Activated CD8-positive, alpha-beta T cell treated with anti-CD3 and anti-CD28 coated beads, Interleukin-2, amount 10 ng/mL, durations not matched to agents 7 days and 5 days (primary cell): ENCODE data around the gene HMOX1. TPM values are rescaled to one million over a fixed set of nuclear protein-coding genes. Genes with fewer than 3 reads are reported as not detected.
A peak's percentile ranks its signal among the peaks of the same experiment; 100 is the strongest.

Source experiments
- ATAC-seq: fragments of 150-1000 bp; cut with Tn5 transposase; one replicate; pipeline ENCODE4 v1.10.0; 2021; ENCODE audit warnings: moderate library complexity
- CTCF ChIA-PET: fragments of 350-600 bp; sonication (Branson Sonifier 250); formaldehyde crosslinking; loops from one replicate; lab custom pipeline; 2021; ENCODE audit warnings: antibody characterized with exemption; lab: Charles Lee
- POLR2A ChIA-PET: fragments of 350-600 bp; sonication (Branson Sonifier 250); formaldehyde crosslinking; loops from one replicate; lab custom pipeline; 2021; ENCODE audit warnings: antibody characterized with exemption; lab: Charles Lee
- DNase-seq: peaks from one replicate; pipeline ENCODE4 v3.0.0-alpha.2; 2020
- H3K27ac Mint-ChIP-seq: one replicate; pipeline ENCODE4 v1.8.0; 2021; ENCODE audit warnings: mild to moderate bottlenecking, mixed read lengths
- H3K27me3 Mint-ChIP-seq: one replicate; pipeline ENCODE4 v1.8.0; 2021; ENCODE audit warnings: low read depth, mixed read lengths
- H3K36me3 Mint-ChIP-seq: one replicate; pipeline ENCODE4 v1.8.0; 2021; ENCODE audit warnings: low read depth, mixed read lengths
- H3K4me1 Mint-ChIP-seq: one replicate; pipeline ENCODE4 v1.8.0; 2021; ENCODE audit warnings: low read depth, mixed read lengths
- H3K4me3 Mint-ChIP-seq: one replicate; pipeline ENCODE4 v1.8.0; 2021; ENCODE audit warnings: mild to moderate bottlenecking, mixed read lengths
- H3K9me3 Mint-ChIP-seq: one replicate; pipeline ENCODE4 v1.8.0; 2022; ENCODE audit warnings: mixed read lengths; ENCODE audit not compliant: insufficient read depth
- total RNA-seq, 2 experiments: library from RNA; stranded (reverse); gene quantifications; one replicate each; pipeline ENCODE4 v1.2.3, GENCODE V29; 2021

The HMOX1 gene
- total RNA-seq, 2 experiments from 2014 or later = 0.34 to 0.68 TPM

- Mint-ChIP-seq H3K9me3 (no peaks in the 10 kb centered on the region), H3K4me3 (no peak overlapping the region), H3K4me1 (peaks cover 35% of the 10 kb centered on the region), H3K27ac (peak overlapping the region; percentile 79), H3K27me3 (no peaks in the 10 kb centered on the region), H3K36me3 (peaks cover 80% of the 10 kb centered on the region)
- DNase-seq (no peak), ATAC-seq (no peak)
- POLR2A ChIA-PET = interaction anchor here (0.9 to 3.3 kb wide), 4 partner anchors 9 to 12 kb away, joined by 3 to 12 read pairs (median 6); no protein-coding TSS in a partner anchor
- CTCF ChIA-PET = no interaction called here
These were observed 30.2 kb downstream of the HMOX1 start for GRCh38 chr22:35411102-35411501.

DNA sequence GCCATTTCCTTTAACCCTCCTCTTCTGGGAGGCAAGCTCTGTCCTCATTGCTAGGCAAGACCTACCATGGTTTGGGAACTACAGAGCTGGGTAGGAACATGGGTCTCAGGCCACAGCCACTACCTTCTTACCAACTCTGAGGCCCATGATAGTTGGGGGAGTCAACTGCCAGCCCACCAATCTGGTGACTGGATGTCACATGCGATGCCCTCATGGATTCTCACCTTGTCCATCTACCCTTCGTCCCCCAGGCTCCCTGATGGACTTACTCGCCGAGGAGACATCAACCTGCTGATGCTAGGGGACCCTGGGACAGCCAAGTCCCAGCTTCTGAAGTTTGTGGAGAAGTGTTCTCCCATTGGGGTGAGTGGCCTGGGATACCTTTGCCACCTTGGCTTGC lies 32.7 kb downstream of the HMOX1 start:
- ATAC-seq = no peak
- DNase-seq = no peak
- no peak overlapping the region for H3K27ac Mint-ChIP-seq
- H3K4me3 Mint-ChIP-seq = no peak overlapping the region
- H3K36me3 Mint-ChIP-seq = peaks cover 72% of the 10 kb centered on the region
- H3K27me3 Mint-ChIP-seq = no peaks in the 10 kb centered on the region
- POLR2A ChIA-PET = interaction anchor here (0.9 to 1.5 kb wide), 2 partner anchors 9 to 11 kb away, joined by 3 to 4 read pairs; no protein-coding TSS in a partner anchor
- CTCF ChIA-PET = interaction anchor here (1.1 to 1.7 kb wide), 2 partner anchors 17 to 62 kb away, joined by 3 to 5 read pairs; no protein-coding TSS in a partner anchor
- H3K9me3 Mint-ChIP-seq = no peaks in the 10 kb centered on the region
- H3K4me1 Mint-ChIP-seq = peaks cover 12% of the 10 kb centered on the region

GRCh38 chr22:35417606-35418005 lies 36.7 kb downstream of the HMOX1 start:
- Mint-ChIP-seq H3K36me3 (peaks cover 67% of the 10 kb centered on the region), H3K9me3 (no peaks in the 10 kb centered on the region), H3K4me3 (no peak overlapping the region), H3K27me3 (no peaks in the 10 kb centered on the region), H3K27ac (peak overlapping the region; percentile 3), H3K4me1 (no peaks in the 10 kb centered on the region)
- no peak for DNase-seq
- ChIA-PET POLR2A (interaction anchor here (0.9 to 1.2 kb wide), 2 partner anchors 9 to 11 kb away, joined by 4 to 5 read pairs; no protein-coding TSS in a partner anchor), CTCF (interaction anchor here (0.7 to 1.4 kb wide), 2 partner anchors 13 to 73 kb away, joined by 3 read pairs; no protein-coding TSS in a partner anchor)
- ATAC-seq = no peak

DNA sequence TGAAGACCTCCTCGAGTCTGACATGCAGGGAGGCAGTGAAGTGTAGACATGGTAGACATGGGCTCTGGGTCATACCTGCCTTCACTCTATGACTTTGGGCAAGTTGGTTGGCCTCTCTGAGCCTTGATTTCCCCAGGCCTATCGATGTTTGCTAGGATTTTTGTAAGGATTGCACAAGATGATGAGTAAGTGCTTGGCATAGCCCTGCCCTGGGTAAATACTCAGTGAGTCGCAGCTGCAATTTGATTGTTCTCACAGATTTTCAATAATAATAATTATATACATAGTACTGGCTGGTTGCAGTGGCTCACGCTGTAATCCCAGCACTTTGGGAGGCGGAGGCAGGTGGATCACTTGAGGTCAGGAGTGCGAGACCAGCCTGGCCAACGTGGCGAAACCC lies 37.2 kb downstream of the HMOX1 start:
- CTCF ChIA-PET = interaction anchor here (1.4 kb wide), 1 partner anchor 12 kb away, joined by 3 read pairs; no protein-coding TSS in a partner anchor
- Mint-ChIP-seq H3K9me3 (no peaks in the 10 kb centered on the region), H3K27ac (no peak overlapping the region), H3K4me3 (no peak overlapping the region), H3K27me3 (no peaks in the 10 kb centered on the region), H3K36me3 (peaks cover 72% of the 10 kb centered on the region), H3K4me1 (no peaks in the 10 kb centered on the region)
- DNase-seq (no peak), ATAC-seq (no peak)
- POLR2A ChIA-PET = interaction anchor here (1.2 kb wide), 1 partner anchor 9 kb away, joined by 4 read pairs; no protein-coding TSS in a partner anchor

DNA sequence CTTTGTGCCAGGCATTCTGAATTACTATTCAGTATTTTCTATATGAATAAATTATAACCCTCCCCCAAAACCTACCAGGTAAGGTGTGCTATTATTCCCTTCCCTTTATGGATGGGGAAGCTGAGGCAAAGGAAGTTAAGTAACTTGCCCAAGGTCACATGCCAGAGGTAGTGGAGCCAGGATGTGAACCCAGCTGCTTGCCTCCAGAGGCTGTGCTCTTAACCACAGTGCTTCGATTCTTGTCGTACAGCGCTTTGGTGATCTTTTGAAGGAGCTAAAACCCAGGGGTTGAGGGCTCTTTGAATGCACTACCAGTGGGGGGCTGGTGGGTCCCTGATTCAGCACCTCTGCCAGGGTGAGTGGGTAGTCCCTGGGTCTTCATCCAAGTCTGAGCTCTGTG lies 37.8 kb downstream of the HMOX1 start:
- Mint-ChIP-seq H3K4me1 (no peaks in the 10 kb centered on the region), H3K9me3 (no peaks in the 10 kb centered on the region), H3K36me3 (peaks cover 72% of the 10 kb centered on the region), H3K4me3 (no peak overlapping the region), H3K27ac (no peak overlapping the region), H3K27me3 (no peaks in the 10 kb centered on the region)
- no peak for ATAC-seq
- ChIA-PET CTCF (interaction anchor here (0.8 kb wide), 1 partner anchor 13 kb away, joined by 3 read pairs; no protein-coding TSS in a partner anchor), POLR2A (interaction anchor here (0.6 kb wide), 1 partner anchor 132 kb away, joined by 3 read pairs; no protein-coding TSS in a partner anchor)
- DNase-seq = no peak

DNA sequence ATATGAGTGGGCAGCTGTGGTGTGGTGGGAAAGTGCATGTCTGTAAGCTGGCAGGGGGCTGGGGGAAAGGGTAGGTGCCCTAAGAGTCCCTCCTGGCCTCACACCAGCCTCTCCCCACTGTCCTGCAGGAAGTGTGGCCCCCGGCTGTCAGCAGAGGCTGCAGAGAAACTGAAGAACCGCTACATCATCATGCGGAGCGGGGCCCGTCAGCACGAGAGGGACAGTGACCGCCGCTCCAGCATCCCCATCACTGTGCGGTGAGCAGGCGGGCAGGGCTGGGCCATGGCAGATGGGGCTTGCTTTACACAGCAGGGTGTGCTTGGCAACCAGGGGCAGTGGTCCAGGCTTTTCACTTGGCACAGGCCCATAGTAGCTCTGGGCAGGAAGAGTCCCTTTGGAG lies 38.9 kb downstream of the HMOX1 start:
- CTCF ChIA-PET = interaction anchor here (1.0 kb wide), 1 partner anchor 10 kb away, joined by 4 read pairs; no protein-coding TSS in a partner anchor

DNA sequence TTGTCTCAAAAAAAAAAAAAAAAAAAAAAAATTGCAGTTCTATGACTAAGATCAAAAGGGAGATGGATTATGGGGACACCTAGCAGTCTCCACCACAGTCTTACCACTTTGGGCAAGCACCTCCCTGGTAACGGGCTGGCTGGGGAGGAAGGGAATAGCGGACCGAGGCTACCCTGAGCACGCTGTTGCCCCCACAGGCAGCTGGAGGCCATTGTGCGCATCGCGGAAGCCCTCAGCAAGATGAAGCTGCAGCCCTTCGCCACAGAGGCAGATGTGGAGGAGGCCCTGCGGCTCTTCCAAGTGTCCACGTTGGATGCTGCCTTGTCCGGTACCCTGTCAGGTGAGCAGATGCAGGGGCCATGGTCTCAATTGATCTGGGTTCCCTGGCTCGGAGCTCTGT lies 40.2 kb downstream of the HMOX1 start:
- H3K4me3 Mint-ChIP-seq = no peak overlapping the region
- DNase-seq (no peak), ATAC-seq (no peak)
- H3K36me3 Mint-ChIP-seq = peaks cover 70% of the 10 kb centered on the region
- H3K27ac Mint-ChIP-seq = no peak overlapping the region
- H3K9me3 Mint-ChIP-seq = no peaks in the 10 kb centered on the region
- H3K27me3 Mint-ChIP-seq = no peaks in the 10 kb centered on the region
- no peaks in the 10 kb centered on the region for H3K4me1 Mint-ChIP-seq
- ChIA-PET POLR2A (no interaction called here), CTCF (interaction anchor here (1.1 to 1.3 kb wide), 2 partner anchors 17 to 162 kb away, joined by 3 read pairs; no protein-coding TSS in a partner anchor)

More for the DNA sequence above, 38.9 kb downstream of the HMOX1 start:
- no peaks in the 10 kb centered on the region for H3K4me1 Mint-ChIP-seq
- H3K9me3 Mint-ChIP-seq = no peaks in the 10 kb centered on the region
- peak overlapping the region; percentile 39 for H3K27ac Mint-ChIP-seq
- H3K27me3 Mint-ChIP-seq = no peaks in the 10 kb centered on the region
- ATAC-seq (no peak), DNase-seq (no peak)
- POLR2A ChIA-PET = interaction anchor here (0.9 to 1.1 kb wide), 2 partner anchors 8 to 10 kb away, joined by 3 to 4 read pairs; no protein-coding TSS in a partner anchor
- no peak overlapping the region for H3K4me3 Mint-ChIP-seq
- H3K36me3 Mint-ChIP-seq = peaks cover 73% of the 10 kb centered on the region

GRCh38 chr22:35422145-35422544 lies 41.2 kb downstream of the HMOX1 start:
- H3K36me3 Mint-ChIP-seq = peaks cover 67% of the 10 kb centered on the region
- no peaks in the 10 kb centered on the region for H3K27me3 Mint-ChIP-seq
- H3K27ac Mint-ChIP-seq = no peak overlapping the region
- ChIA-PET POLR2A (interaction anchor here (0.8 kb wide), 1 partner anchor 8 kb away, joined by 3 read pairs; no protein-coding TSS in a partner anchor), CTCF (no interaction called here)
- no peak overlapping the region for H3K4me3 Mint-ChIP-seq
- no peak for ATAC-seq
- H3K4me1 Mint-ChIP-seq = no peaks in the 10 kb centered on the region
- DNase-seq = no peak
- no peaks in the 10 kb centered on the region for H3K9me3 Mint-ChIP-seq

DNA sequence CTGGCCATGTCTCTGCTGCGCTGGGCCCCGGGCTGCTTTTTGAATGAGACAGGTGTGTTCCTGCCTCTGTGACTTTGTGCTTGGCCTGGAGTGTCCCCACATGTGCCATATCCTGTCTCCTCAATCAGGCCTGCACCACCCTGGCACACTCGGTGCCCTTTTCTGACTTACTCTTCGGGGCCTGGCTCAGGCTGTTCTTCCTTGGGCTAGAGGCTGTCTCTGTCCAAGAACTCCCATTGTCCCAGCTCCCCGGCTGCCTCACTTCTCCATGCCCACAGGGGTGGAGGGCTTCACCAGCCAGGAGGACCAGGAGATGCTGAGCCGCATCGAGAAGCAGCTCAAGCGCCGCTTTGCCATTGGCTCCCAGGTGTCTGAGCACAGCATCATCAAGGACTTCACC lies 42.0 kb downstream of the HMOX1 start:
- H3K9me3 Mint-ChIP-seq = no peaks in the 10 kb centered on the region
- no peaks in the 10 kb centered on the region for H3K27me3 Mint-ChIP-seq
- CTCF ChIA-PET = no interaction called here
- H3K4me1 Mint-ChIP-seq = no peaks in the 10 kb centered on the region
- peaks cover 62% of the 10 kb centered on the region for H3K36me3 Mint-ChIP-seq
- H3K4me3 Mint-ChIP-seq = no peak overlapping the region
- DNase-seq (no peak), ATAC-seq (no peak)
- no peak overlapping the region for H3K27ac Mint-ChIP-seq
- POLR2A ChIA-PET = interaction anchor here (1.3 kb wide), 1 partner anchor 20 kb away, joined by 3 read pairs; no protein-coding TSS in a partner anchor

- ATAC-seq = no peak
- H3K27me3 Mint-ChIP-seq = no peaks in the 10 kb centered on the region
- no peak overlapping the region for H3K4me3 Mint-ChIP-seq
- no peaks in the 10 kb centered on the region for H3K9me3 Mint-ChIP-seq
- DNase-seq = no peak
- ChIA-PET CTCF (no interaction called here), POLR2A (no interaction called here)
- peaks cover 63% of the 10 kb centered on the region for H3K36me3 Mint-ChIP-seq
- no peaks in the 10 kb centered on the region for H3K4me1 Mint-ChIP-seq
- H3K27ac Mint-ChIP-seq = no peak overlapping the region
These were observed 43.2 kb downstream of the HMOX1 start for GRCh38 chr22:35424081-35424480.

- H3K4me1 Mint-ChIP-seq = no peaks in the 10 kb centered on the region
- POLR2A ChIA-PET = interaction anchor here (0.9 kb wide), 1 partner anchor 9 kb away, joined by 4 read pairs; no protein-coding TSS in a partner anchor
These were observed 43.9 kb downstream of the HMOX1 start for GRCh38 chr22:35424761-35425160.

DNA sequence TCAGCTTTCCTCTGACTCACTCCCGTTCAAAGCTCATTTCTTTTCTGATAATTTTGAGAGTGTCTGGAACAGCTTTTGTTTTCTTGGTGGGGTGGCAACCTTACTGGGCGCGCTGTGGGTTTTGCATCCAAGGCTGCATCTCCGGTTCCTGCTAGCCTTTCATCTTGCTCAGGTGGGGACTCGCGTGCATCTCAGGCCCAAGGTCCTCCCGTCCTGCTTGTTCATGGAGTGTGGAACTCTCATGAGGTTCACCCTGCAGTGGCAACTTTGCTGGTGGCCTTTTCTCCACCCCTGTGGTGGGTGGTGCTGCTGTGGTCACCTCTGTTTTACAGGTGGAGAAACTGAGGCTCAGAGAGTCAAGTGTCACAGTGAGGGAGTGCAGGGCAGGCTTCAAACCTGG lies 44.6 kb downstream of the HMOX1 start:
- peaks cover 61% of the 10 kb centered on the region for H3K36me3 Mint-ChIP-seq

More at GRCh38 chr22:35424761-35425160, 43.9 kb downstream of the HMOX1 start:
- Mint-ChIP-seq H3K27ac (no peak overlapping the region), H3K9me3 (no peaks in the 10 kb centered on the region), H3K27me3 (no peaks in the 10 kb centered on the region), H3K36me3 (peaks cover 62% of the 10 kb centered on the region), H3K4me3 (no peak overlapping the region)
- DNase-seq (no peak), ATAC-seq (no peak)
- CTCF ChIA-PET = no interaction called here

More for the DNA sequence above, 44.6 kb downstream of the HMOX1 start:
- no peak for DNase-seq
- Mint-ChIP-seq H3K27ac (no peak overlapping the region), H3K27me3 (no peaks in the 10 kb centered on the region), H3K9me3 (no peaks in the 10 kb centered on the region), H3K4me3 (no peak overlapping the region), H3K4me1 (no peaks in the 10 kb centered on the region)
- ChIA-PET CTCF (no interaction called here), POLR2A (interaction anchor here (0.7 to 0.9 kb wide), 2 partner anchors 8 to 16 kb away, joined by 3 to 4 read pairs; no protein-coding TSS in a partner anchor)
- ATAC-seq = no peak
